Ovary (tissue), 3 donors: Measurements from ENCODE around the gene ANKRD42.
A peak's percentile ranks its signal among the peaks of the same experiment; 100 is the strongest.

Source experiments
- EP300 ChIP-seq: sonication (generic); formaldehyde crosslinking; IDR thresholded peaks from one replicate; pipeline ENCODE4 v1.6.1; 2017; ENCODE audit warnings: antibody characterized with exemption
- POLR2A ChIP-seq: fragments of 450-650 bp; IDR thresholded peaks from one replicate; pipeline ENCODE4 v1.6.1; 2017; ENCODE audit warnings: antibody characterized with exemption, mild to moderate bottlenecking, moderate library complexity
- TF ChIP-seq, protein P1 (sequence below), 3 donors: fragments of 450-650 bp in 2 of 3; fragments of 200-600 bp in 1 of 3; IDR thresholded peaks; one replicate each; pipeline versions ENCODE4 v1.5.1 to v1.8.0; 2016 to 2022; ENCODE audit warnings: antibody characterized with exemption in 3 of 3, mild to moderate bottlenecking in 1 of 3
- donor health status: DM: no; HTN: no; CAD: no.

DNA sequence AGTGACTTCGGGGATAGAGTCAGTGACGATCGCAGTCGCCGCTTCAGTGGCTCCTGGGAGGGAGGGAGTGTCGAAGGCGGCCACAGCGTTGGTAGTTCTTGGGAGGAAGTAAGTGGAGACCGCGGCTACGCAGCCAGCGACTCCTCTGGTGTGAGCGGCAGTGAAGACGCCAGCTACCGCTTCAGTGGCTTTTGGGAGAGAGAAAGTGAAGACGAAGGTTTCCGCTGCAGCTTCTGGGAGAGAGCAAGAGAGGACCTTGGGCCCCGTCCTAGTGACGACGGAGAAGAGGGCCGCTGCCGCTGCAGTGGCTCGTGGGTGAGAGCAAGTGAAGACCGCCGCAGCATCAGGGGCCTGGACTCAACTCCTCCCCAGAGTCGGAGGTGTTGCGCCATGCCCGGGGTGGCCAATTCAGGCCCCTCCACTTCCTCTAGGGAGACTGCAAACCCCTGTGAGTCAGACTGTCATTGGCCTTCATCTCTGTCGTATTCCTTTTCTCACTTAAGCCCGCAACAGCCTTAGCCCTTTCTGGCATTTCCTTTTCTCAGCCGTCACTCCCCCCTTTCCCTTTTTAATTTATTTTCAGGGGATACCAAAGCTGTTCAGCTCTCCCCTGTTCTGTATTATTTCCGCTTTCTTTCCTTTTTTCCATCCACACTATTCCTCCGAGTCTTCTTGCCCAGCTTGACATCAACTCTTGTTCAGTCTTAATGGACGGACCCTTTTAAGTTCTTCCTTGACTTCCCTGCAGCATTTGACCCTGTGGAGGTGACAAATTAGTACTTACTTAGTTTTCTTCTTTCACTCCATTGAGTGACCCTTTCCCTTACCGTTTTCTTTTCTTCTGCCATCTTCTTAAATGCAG lies 1.0 kb downstream of the ANKRD42 start:
- TF ChIP-seq, protein P1, sequence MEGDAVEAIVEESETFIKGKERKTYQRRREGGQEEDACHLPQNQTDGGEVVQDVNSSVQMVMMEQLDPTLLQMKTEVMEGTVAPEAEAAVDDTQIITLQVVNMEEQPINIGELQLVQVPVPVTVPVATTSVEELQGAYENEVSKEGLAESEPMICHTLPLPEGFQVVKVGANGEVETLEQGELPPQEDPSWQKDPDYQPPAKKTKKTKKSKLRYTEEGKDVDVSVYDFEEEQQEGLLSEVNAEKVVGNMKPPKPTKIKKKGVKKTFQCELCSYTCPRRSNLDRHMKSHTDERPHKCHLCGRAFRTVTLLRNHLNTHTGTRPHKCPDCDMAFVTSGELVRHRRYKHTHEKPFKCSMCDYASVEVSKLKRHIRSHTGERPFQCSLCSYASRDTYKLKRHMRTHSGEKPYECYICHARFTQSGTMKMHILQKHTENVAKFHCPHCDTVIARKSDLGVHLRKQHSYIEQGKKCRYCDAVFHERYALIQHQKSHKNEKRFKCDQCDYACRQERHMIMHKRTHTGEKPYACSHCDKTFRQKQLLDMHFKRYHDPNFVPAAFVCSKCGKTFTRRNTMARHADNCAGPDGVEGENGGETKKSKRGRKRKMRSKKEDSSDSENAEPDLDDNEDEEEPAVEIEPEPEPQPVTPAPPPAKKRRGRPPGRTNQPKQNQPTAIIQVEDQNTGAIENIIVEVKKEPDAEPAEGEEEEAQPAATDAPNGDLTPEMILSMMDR (IDR thresholded peaks at IDR 0.05), result no peak
- TF ChIP-seq POLR2A (peak; percentile 61), EP300 (no peak)
